ENCODE results near the gene ARRDC2. TPM values are rescaled to one million over a fixed set of nuclear protein-coding genes. Genes with fewer than 3 reads are reported as not detected.
"Not testable (repeated sequence)": the region's sequence is repeated elsewhere in the genome, so short reads cannot be mapped to it uniquely, and the experiment has no call there.

Gene ARRDC2
- total RNA-seq, 4 donors from 2014 or later: 127 to 180 (median 177) TPM

- TF ChIP-seq CTCF (IDR thresholded peaks at IDR 0.05): no peak
- no peak for TF ChIP-seq POLR2A (IDR thresholded peaks at IDR 0.05)
- TF ChIP-seq EP300 (IDR thresholded peaks at IDR 0.05): no peak
- Histone ChIP-seq H3K4me3 (peak overlapping the region; percentile 56 to 69 (median 61)), H3K27me3 (no peaks in the 10 kb centered on the region), H3K4me1 (peaks cover 0 to 28% (median 6%) of the 10 kb centered on the region in 4 donors), H3K27ac (peak overlapping the region; percentile 83 to 96 (median 93)), H3K9me3 (no peaks in the 10 kb centered on the region), H3K36me3 (no peaks in the 10 kb centered on the region)
- WGBS, 2 donors: 33 to 42% methylated on average over 11 to 13 of the region's 15 CpGs
- DNase-seq (ENCODE audit: low spot score in 2 of 2): no peak
These were observed 6.1 kb upstream of the ARRDC2 start for GRCh38 chr19:18001777-18002345.

- Histone ChIP-seq H3K4me3 (peak overlapping the region; percentile 56 to 69 (median 61)), H3K27me3 (no peaks in the 10 kb centered on the region), H3K4me1 (peaks cover 0 to 32% (median 7%) of the 10 kb centered on the region in 4 donors), H3K36me3 (no peaks in the 10 kb centered on the region), H3K9me3 (no peaks in the 10 kb centered on the region), H3K27ac (peak overlapping the region; percentile 83 to 96 (median 93))
- no peak for DNase-seq (ENCODE audit: low spot score in 2 of 2)
- TF ChIP-seq EP300 (IDR thresholded peaks at IDR 0.05) (no peak), POLR2A (IDR thresholded peaks at IDR 0.05) (no peak), CTCF (IDR thresholded peaks at IDR 0.05) (no peak)
- WGBS, 2 donors: 83 to 89% methylated on average over 23 to 27 of the region's 27 CpGs
These were observed 5.6 kb upstream of the ARRDC2 start for GRCh38 chr19:18002347-18002850.

GRCh38 chr19:18005750-18006149 lies 2.2 kb upstream of the ARRDC2 start:
- WGBS, 2 donors: 93 to 94% methylated on average over 11 to 26 of the region's 35 CpGs
- Histone ChIP-seq H3K4me1 (peaks cover 0 to 43% (median 9%) of the 10 kb centered on the region in 4 donors), H3K36me3 (peaks cover 0 to 26% (median 12%) of the 10 kb centered on the region in 3 donors)
- not testable (repeated sequence) for H3K27ac ChIP-seq; DNase-seq (ENCODE audit: low spot score in 2 of 2); H3K9me3 ChIP-seq; H3K27me3 ChIP-seq; H3K4me3 ChIP-seq

GRCh38 chr19:18007044-18007916 lies 690 bp upstream of the ARRDC2 start:
- no peaks in the 10 kb centered on the region for H3K9me3 ChIP-seq
- peaks cover 0 to 41% (median 13%) of the 10 kb centered on the region in 3 donors for H3K36me3 ChIP-seq
- H3K27me3 ChIP-seq: no peaks in the 10 kb centered on the region
- H3K4me3 ChIP-seq: peak overlapping the region; percentile 50 to 64 (median 55)
- peak; percentile 76 to 84 for DNase-seq (ENCODE audit: low spot score in 2 of 2)
- H3K27ac ChIP-seq: peak overlapping the region; percentile 89 to 96 (median 90)
- WGBS, 2 donors: 0 to 1% methylated on average over 45 of the region's 46 CpGs
- peak; percentile 93 to 99 (median 99) for TF ChIP-seq CTCF (IDR thresholded peaks at IDR 0.05)
- peak; percentile 33 to 93 for TF ChIP-seq EP300 (IDR thresholded peaks at IDR 0.05)
- TF ChIP-seq POLR2A (IDR thresholded peaks at IDR 0.05): peak; percentile 72 to 91
- peaks cover 0 to 33% (median 9%) of the 10 kb centered on the region in 4 donors for H3K4me1 ChIP-seq

- DNase-seq (ENCODE audit: low spot score in 2 of 2): no peak
- H3K36me3 ChIP-seq: peaks cover 4 to 56% (median 23%) of the 10 kb centered on the region in 3 donors
- H3K9me3 ChIP-seq: no peaks in the 10 kb centered on the region
- 89 to 98% methylated on average over 5 to 11 of the region's 11 CpGs for WGBS, 2 donors
- TF ChIP-seq POLR2A (IDR thresholded peaks at IDR 0.05) (no peak), EP300 (IDR thresholded peaks at IDR 0.05) (no peak), CTCF (IDR thresholded peaks at IDR 0.05) (no peak)
- H3K4me1 ChIP-seq: peaks cover 0 to 48% (median 9%) of the 10 kb centered on the region in 4 donors
- peak overlapping the region; percentile 89 to 96 (median 90) for H3K27ac ChIP-seq
- peak overlapping the region; percentile 50 to 64 (median 55) for H3K4me3 ChIP-seq
- no peaks in the 10 kb centered on the region for H3K27me3 ChIP-seq
These were observed 844 bp downstream of the ARRDC2 start for GRCh38 chr19:18008814-18009213.

Data from tibial nerve (tissue), 4 donors.